GM18873 (cell line): ENCODE results near the gene NR3C1.

ENCODE experiments used
- ATAC-seq: cut with Tn5 transposase; IDR thresholded peaks from one replicate; pipeline ENCODE4 v1.9.1; 2021; ENCODE audit warnings: mild to moderate bottlenecking, moderate library complexity, moderate number of reproducible peaks; ENCODE audit not compliant: unreplicated experiment, low FRiP score

Gene NR3C1

GRCh38 chr5:143403593-143404415 is at the start of gene NR3C1:
Gene NR3C1, minus strand, starts transcription at chr5:143403686. Its CDS starts 2,847 bp downstream, at chr5:143400839.
- peak; percentile 46 for ATAC-seq

- ATAC-seq: no peak
Measured at GRCh38 chr5:143449772-143450171, 46.3 kb upstream of the NR3C1 start.

- no peak for ATAC-seq
Measured at GRCh38 chr5:143448518-143448917, 45.0 kb upstream of the NR3C1 start.

GRCh38 chr5:143447983-143448382 is 44.5 kb upstream of the NR3C1 start:
- ATAC-seq: no peak

GRCh38 chr5:143446535-143447226 is 43.2 kb upstream of the NR3C1 start:
- ATAC-seq: no peak

- ATAC-seq: no peak
Measured at GRCh38 chr5:143445776-143446175, 42.3 kb upstream of the NR3C1 start.

GRCh38 chr5:143443330-143443729 is 39.8 kb upstream of the NR3C1 start:
- no peak for ATAC-seq

GRCh38 chr5:143442385-143442784 is 38.9 kb upstream of the NR3C1 start:
- no peak for ATAC-seq

- ATAC-seq: no peak
Measured at GRCh38 chr5:143440448-143441115, 37.1 kb upstream of the NR3C1 start.

- ATAC-seq: no peak
Measured at GRCh38 chr5:143437666-143438273, 34.3 kb upstream of the NR3C1 start.

GRCh38 chr5:143436871-143437270 is 33.4 kb upstream of the NR3C1 start:
- ATAC-seq: no peak

- ATAC-seq: peak; percentile 82
Measured at GRCh38 chr5:143435210-143435657, 31.7 kb upstream of the NR3C1 start.

- ATAC-seq: no peak
Measured at GRCh38 chr5:143434261-143435209, 31.0 kb upstream of the NR3C1 start.

GRCh38 chr5:143433670-143434069 is 30.2 kb upstream of the NR3C1 start:
- no peak for ATAC-seq

- ATAC-seq: no peak
Measured at GRCh38 chr5:143432658-143433239, 29.3 kb upstream of the NR3C1 start.

GRCh38 chr5:143431789-143432188 is 28.3 kb upstream of the NR3C1 start:
- no peak for ATAC-seq

- no peak for ATAC-seq
Measured at GRCh38 chr5:143428738-143429420, 25.4 kb upstream of the NR3C1 start.

GRCh38 chr5:143428155-143428554 is 24.7 kb upstream of the NR3C1 start:
- ATAC-seq: no peak
